DLD1 (cell line): ENCODE measurements around the gene GOLGA8S.
"Not testable (repeated sequence)": the region's sequence is repeated elsewhere in the genome, so short reads cannot be mapped to it uniquely, and the experiment has no call there.

ENCODE experiments used
- in situ Hi-C: cut with HindIII; loops from 2 replicates; pipeline ENCODE4 v1.10.0; 2017; ENCODE audit warnings: low sequenced_read_pairs

Gene GOLGA8S, protein sequence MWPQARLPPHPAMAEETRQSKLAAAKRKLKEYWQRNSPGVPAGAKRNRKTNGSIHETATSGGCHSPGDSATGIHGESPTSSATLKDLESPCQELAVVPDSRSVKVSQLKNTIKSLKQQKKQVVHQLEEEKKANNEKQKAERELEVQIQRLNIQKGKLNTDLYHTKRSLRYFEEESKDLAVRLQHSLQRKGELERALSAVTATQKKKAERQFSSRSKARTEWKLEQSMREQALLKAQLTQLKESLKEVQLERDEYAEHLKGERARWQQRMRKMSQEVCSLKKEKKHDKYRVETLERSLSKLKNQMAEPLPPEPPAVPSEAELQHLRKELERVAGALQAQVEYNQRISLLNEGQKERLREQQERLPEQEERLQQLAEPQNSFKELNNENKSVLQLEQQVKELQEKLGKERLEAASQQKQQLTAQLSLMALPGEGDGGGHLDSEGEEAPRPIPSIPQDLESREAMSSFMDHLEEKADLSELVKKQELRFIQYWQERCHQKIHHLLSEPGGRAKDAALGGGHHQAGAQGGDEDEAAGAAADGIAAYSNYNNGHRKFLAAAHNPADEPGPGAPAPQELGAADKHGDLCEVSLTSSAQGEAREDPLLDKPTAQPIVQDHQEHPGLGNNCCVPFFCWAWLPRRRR

DNA sequence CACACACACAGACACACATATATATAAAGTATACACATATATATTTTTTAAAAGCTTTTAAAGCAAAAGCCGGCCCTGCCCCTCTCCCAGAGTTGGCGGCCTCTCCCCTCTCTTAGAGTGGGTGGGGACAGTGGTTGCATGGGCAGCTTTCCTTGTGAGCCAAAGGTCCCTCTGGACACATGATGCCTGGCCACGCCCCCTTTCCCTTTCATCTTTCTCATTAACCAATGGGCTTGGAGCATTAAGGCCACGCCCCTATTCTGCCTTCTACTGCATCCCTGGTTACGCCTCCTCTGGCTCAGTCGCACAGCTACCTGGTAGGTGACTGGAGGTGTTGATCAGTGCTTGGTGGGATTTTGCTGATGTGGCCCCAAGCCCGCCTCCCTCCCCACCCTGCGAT is at the start of gene GOLGA8S:
Gene GOLGA8S, plus strand, starts transcription at position 301 of the 400 bp plus-strand sequence. Its CDS starts 62 bp downstream, at position 363.
- in situ Hi-C loops: not testable (repeated sequence)

DNA sequence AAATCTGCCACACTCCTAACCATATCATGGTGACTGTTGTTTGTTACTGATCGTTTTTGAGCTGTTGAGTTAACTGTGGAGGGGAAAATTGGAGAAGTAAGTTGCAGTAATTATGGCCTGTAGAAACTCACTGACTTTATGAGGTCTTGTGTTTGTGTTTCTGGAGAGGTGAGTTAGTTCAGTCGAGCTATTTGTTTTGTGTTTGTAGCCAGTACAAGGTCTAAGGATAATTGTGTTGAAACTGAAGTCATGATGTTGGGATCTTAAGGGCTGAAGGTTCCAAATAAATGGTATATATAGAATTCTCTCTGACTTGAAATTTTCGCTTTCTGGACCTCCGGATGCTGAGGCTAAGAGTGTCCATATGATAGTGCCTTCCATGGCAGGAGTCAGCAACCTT is 49.7 kb upstream of the GOLGA8S start:
- in situ Hi-C loops: not testable (repeated sequence)

GRCh38 chr15:23305921-23306320 is 48.6 kb upstream of the GOLGA8S start:
- in situ Hi-C loops: not testable (repeated sequence)

DNA sequence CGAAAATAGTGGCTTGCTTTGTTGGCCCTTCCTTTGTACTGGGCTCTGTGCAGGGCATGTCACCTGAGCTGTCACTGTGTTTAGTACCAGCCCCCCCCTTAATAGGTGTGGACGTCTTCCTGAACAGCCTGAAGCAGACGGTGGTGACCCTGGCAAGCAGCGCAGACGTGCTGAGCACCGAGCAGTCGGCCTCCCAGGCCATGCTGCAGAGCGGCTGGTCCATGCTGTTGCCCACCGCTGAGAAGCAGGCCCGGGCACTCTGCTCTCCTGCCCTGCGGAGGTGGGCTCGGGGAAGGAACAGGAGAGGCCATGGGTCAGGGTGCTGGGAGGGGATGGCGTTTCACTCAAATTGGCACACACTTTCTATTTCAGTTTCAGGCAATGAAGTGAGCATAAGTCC is 43.3 kb upstream of the GOLGA8S start:
- in situ Hi-C loops: not testable (repeated sequence)

DNA sequence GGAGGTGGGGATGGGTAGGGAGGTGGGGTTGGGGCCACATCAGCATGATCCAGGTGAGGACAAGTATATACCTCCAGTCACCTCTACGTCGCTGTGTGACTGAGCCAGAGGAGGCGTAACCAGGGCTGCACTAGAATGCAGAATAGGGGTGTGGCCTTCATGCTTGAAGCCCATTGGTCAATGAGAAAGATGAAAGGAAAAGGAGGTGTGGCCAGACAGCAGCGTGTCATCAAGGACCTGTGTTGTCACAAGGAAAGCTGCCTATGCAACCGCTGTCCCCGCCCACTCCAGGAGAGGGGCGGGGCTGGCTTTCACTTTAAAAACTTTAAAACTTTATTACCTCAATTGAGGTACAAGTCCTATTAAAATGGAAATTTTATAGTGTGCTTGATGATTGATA is 20.5 kb upstream of the GOLGA8S start, which contains the start of gene GOLGA6L26:
Gene GOLGA6L26, minus strand, starts transcription at position 101 of the 400 bp plus-strand sequence. Its CDS starts 61 bp downstream, at position 40.
- in situ Hi-C loops: not testable (repeated sequence)

GRCh38 chr15:23362622-23363021 is 8.1 kb downstream of the GOLGA8S start:
- in situ Hi-C loops: not testable (repeated sequence)

GRCh38 chr15:23364261-23364660 is 9.7 kb downstream of the GOLGA8S start:
- in situ Hi-C loops: not testable (repeated sequence)

GRCh38 chr15:23370578-23370977 is 16.0 kb downstream of the GOLGA8S start:
- in situ Hi-C loops: no loop called here

DNA sequence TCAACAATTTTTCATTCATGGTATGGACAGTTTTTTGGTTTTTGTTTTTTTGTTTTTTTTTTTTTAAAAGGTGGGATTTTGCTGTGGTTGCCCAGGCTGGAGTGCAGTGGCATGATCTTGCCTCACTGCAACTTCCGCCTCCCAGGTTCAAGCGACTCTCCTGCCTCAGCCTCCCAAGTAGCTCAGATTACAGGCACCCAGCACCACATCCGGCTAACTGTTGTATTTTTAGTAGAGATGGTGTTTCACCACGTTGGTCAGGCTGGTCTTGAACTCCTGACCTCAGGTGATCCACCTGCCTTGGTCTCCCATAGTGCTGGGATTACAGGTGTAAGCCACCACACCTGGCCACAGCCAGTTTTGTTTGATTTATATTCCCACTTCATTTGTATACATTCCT is 16.6 kb downstream of the GOLGA8S start:
- in situ Hi-C loops: not testable (repeated sequence)

GRCh38 chr15:23371868-23372267 is 17.3 kb downstream of the GOLGA8S start:
- in situ Hi-C loops: not testable (repeated sequence)

DNA sequence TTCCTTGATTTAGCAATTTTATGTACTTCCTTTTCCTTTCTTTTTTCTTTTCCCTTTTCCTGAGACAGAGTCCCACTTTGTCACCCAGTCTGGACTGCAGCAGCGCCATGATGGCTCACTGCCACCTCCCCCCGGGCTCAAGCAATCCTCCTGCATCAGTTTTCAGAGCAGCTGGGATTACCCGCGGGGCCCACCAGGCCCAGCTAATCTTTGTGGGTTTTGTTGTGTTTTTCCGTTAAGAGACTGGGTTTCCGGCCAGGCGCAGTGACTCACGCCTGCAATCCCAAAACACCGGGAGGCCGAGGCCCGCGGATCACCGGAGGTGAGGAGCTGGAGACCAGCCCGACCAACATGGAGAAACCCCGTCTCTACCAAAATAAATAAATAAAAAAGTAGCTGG is 17.7 kb downstream of the GOLGA8S start:
- in situ Hi-C loops: no loop called here

DNA sequence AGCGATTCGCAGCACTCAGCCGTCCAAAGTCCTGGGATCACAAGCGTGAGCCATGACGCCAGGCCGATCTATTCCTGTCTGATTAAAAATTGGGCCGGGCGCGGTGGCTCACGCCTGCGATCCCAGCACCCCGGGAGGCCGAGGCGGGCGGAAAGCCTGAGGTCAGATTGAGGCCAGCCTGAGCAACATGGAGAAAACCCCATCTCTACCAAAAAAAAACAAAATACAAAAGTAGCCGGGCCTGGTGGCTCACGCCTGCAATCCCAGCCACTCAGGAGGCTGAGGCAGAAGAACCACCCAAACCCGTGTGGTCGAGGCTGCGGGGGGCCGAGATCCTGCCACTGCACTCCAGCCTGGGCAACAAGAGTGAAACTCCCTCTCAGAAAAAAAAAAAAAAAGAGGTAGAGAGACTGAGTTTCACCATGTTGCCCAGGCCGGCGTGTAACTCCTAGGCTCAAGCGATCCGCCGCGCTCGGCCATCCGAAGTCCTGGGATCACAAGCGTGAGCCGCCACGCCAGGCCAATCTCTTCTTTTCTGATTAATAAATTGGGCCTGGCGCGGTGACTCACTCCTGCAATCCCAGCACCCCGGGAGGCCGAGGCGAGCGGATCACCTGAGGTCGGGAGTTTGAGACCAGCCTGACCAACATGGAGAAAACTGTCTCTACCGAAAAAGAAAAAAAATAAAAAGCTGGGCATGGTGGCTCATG is 18.5 kb downstream of the GOLGA8S start:
- in situ Hi-C loops: not testable (repeated sequence)

DNA sequence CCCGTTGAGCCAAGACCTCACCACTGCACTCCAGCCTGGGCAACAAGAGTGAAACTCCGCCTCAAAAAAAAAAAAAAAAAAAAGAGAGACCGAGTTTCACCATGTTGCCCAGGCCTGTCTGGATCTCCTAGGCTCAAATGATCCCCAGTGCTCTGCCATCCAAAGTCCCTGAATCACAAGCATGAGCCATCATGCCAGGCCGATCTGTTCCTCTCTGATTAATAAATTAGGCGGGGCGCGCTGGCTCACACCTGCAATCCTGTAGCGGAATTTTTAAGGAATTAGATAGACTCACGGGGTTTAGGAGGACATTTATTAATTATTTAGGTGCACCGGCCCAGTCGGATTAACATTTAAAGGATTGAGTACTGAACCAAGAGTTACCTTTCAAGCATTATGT is 19.7 kb downstream of the GOLGA8S start:
- in situ Hi-C loops: not testable (repeated sequence)

DNA sequence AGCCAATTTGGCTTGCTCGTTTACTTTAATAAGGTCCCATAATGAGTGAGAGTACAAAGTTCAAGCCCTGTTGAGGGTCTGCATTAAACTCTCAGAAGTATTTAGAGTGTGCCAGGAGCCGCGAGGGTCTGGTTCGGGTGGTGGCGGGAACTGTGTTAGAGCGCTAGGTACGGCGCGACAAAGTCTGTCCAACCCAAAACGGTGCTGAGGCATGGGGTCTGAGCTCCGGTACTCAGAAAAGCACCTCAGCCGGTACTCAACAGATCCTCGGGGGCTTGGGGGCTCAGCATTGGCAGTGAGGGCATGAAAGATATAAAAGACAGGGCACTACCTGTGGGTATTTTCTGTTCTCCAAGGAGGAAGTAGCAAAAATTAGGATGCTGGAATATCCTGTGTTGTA is 24.4 kb downstream of the GOLGA8S start:
- in situ Hi-C loops: not testable (repeated sequence)

DNA sequence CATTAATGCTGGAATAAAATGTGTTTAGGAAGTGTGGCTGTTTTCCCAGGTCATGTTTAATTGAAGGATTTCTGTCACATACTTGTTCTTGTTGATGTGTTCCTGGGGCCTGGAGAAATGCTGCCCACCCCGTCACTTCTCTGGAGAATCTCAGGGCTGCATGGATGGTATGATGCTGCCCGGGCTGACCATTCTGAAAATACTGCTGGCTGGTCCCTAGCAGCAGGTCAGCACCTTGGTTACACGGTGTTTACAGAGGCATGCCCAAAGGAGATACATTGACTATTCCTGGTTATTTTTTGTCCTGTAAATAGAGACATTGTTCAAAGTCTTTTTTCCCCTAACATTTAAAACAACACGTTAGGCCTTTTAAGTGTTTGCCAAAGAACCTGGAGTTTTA is 26.2 kb downstream of the GOLGA8S start:
- in situ Hi-C loops: not testable (repeated sequence)

DNA sequence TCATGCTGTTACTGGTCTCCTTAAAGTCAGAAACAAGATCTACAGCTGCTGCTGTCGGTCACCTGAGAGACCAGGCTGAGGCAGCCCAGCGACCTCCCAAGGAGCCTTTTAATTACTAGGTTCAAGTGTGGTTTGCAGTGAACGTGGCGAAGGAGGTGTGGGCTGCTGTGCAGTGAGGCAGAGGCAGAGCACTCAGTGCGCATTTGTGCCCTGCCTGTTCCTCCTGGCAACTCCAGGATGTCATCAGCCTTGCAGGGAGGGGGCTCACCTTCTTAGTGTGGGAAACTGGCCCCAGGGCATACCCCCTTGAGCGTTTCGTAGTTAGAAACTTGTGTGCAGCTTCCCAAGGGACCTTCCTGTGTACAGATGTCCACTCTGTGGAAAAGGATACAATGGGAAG is 26.6 kb downstream of the GOLGA8S start:
- in situ Hi-C loops: not testable (repeated sequence)

DNA sequence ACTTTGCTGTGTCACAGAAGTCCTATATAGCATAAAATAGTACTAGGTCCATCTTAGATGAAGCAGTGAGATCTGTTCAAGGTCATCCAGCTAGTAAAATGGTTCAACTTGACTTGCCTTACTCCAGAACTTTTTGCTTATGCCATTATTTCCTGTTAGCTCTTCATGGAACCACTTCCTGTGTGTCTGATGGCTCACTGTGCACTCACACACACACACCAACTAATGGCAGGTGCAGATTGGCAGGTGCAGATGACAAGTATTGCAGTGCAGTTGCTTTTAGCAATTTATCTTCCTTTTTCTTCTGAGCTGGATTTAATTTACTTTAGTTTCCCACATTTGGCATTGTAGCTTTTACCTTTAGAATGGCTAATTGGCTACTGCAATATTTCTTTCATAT is 29.8 kb downstream of the GOLGA8S start:
- in situ Hi-C loops: no loop called here

- in situ Hi-C loops: no loop called here
Measured at GRCh38 chr15:23385886-23386430, 31.4 kb downstream of the GOLGA8S start.

- in situ Hi-C loops: no loop called here
Measured at GRCh38 chr15:23387621-23388190, 33.2 kb downstream of the GOLGA8S start.

- in situ Hi-C loops: no loop called here
Measured at GRCh38 chr15:23395030-23395692, 40.6 kb downstream of the GOLGA8S start.
